Measurements from ENCODE around the gene ATP13A3. TPM values are rescaled to one million over a fixed set of nuclear protein-coding genes. Genes with fewer than 3 reads are reported as not detected.

The ATP13A3 gene
- total RNA-seq, 1 donor from 2014 or later: 63.1 TPM

GRCh38 chr3:194365978-194366490, 120.8 kb downstream of the ATP13A3 start:
- H3K4me3 Mint-ChIP-seq (ENCODE audit: unreplicated experiment): no peak overlapping the region
- no peaks in the 10 kb centered on the region for H3K36me3 Mint-ChIP-seq (ENCODE audit: unreplicated experiment)
- peaks cover 27% of the 10 kb centered on the region for H3K27me3 Mint-ChIP-seq (ENCODE audit: unreplicated experiment)
- no peak for DNase-seq (ENCODE audit: extremely low spot score, unreplicated experiment)
- H3K4me1 Mint-ChIP-seq (ENCODE audit: unreplicated experiment): peaks cover 44% of the 10 kb centered on the region
- TF ChIP-seq CTCF (IDR thresholded peaks at IDR 0.05): no peak
- no peak overlapping the region for H3K27ac Mint-ChIP-seq (ENCODE audit: unreplicated experiment)
- no peaks in the 10 kb centered on the region for H3K9me3 Mint-ChIP-seq (ENCODE audit: unreplicated experiment)

GRCh38 chr3:194365526-194365925, 121.3 kb downstream of the ATP13A3 start:
- Mint-ChIP-seq H3K9me3 (ENCODE audit: unreplicated experiment) (no peaks in the 10 kb centered on the region), H3K4me3 (ENCODE audit: unreplicated experiment) (no peak overlapping the region), H3K27ac (ENCODE audit: unreplicated experiment) (no peak overlapping the region), H3K27me3 (ENCODE audit: unreplicated experiment) (peaks cover 24% of the 10 kb centered on the region), H3K4me1 (ENCODE audit: unreplicated experiment) (peaks cover 44% of the 10 kb centered on the region), H3K36me3 (ENCODE audit: unreplicated experiment) (no peaks in the 10 kb centered on the region)
- DNase-seq (ENCODE audit: extremely low spot score, unreplicated experiment): no peak
- no peak for TF ChIP-seq CTCF (IDR thresholded peaks at IDR 0.05)

GRCh38 chr3:194364652-194365434, 122.0 kb downstream of the ATP13A3 start:
- TF ChIP-seq CTCF (IDR thresholded peaks at IDR 0.05): no peak
- H3K4me3 Mint-ChIP-seq (ENCODE audit: unreplicated experiment): no peak overlapping the region
- peaks cover 41% of the 10 kb centered on the region for H3K4me1 Mint-ChIP-seq (ENCODE audit: unreplicated experiment)
- H3K27me3 Mint-ChIP-seq (ENCODE audit: unreplicated experiment): peaks cover 21% of the 10 kb centered on the region
- H3K27ac Mint-ChIP-seq (ENCODE audit: unreplicated experiment): peak overlapping the region; percentile 31
- DNase-seq (ENCODE audit: extremely low spot score, unreplicated experiment): peak; percentile 95
- no peaks in the 10 kb centered on the region for H3K36me3 Mint-ChIP-seq (ENCODE audit: unreplicated experiment)
- no peaks in the 10 kb centered on the region for H3K9me3 Mint-ChIP-seq (ENCODE audit: unreplicated experiment)

- no peak for TF ChIP-seq CTCF (IDR thresholded peaks at IDR 0.05)
- peaks cover 36% of the 10 kb centered on the region for H3K4me1 Mint-ChIP-seq (ENCODE audit: unreplicated experiment)
- DNase-seq (ENCODE audit: extremely low spot score, unreplicated experiment): no peak
- H3K36me3 Mint-ChIP-seq (ENCODE audit: unreplicated experiment): no peaks in the 10 kb centered on the region
- H3K27me3 Mint-ChIP-seq (ENCODE audit: unreplicated experiment): peaks cover 21% of the 10 kb centered on the region
- H3K9me3 Mint-ChIP-seq (ENCODE audit: unreplicated experiment): no peaks in the 10 kb centered on the region
- H3K27ac Mint-ChIP-seq (ENCODE audit: unreplicated experiment): peak overlapping the region; percentile 31
- no peak overlapping the region for H3K4me3 Mint-ChIP-seq (ENCODE audit: unreplicated experiment)
Measured at GRCh38 chr3:194364314-194364651, 122.5 kb downstream of the ATP13A3 start.

GRCh38 chr3:194360568-194360967, 126.2 kb downstream of the ATP13A3 start:
- H3K27ac Mint-ChIP-seq (ENCODE audit: unreplicated experiment): no peak overlapping the region
- DNase-seq (ENCODE audit: extremely low spot score, unreplicated experiment): no peak
- no peak for TF ChIP-seq CTCF (IDR thresholded peaks at IDR 0.05)
- peaks cover 41% of the 10 kb centered on the region for H3K27me3 Mint-ChIP-seq (ENCODE audit: unreplicated experiment)
- H3K36me3 Mint-ChIP-seq (ENCODE audit: unreplicated experiment): no peaks in the 10 kb centered on the region
- H3K4me3 Mint-ChIP-seq (ENCODE audit: unreplicated experiment): no peak overlapping the region
- peaks cover 20% of the 10 kb centered on the region for H3K4me1 Mint-ChIP-seq (ENCODE audit: unreplicated experiment)
- no peaks in the 10 kb centered on the region for H3K9me3 Mint-ChIP-seq (ENCODE audit: unreplicated experiment)

Data from osteocyte (in vitro differentiated cells).